GM12878 (cell line): ENCODE data around the gene CARD10. TPM values are rescaled to one million over a fixed set of nuclear protein-coding genes. Genes with fewer than 3 reads are reported as not detected.

Source experiments
- BRCA1 ChIP-seq: IDR thresholded peaks from 2 replicates; pipeline ENCODE4 v1.6.1; 2011; ENCODE audit warnings: low read depth, low read length, improper control_type of control experiment
- CBX3 ChIP-seq: fragments of 200-600 bp; sonication (generic); IDR thresholded peaks from 2 replicates; pipeline ENCODE4 v1.6.1; 2016; ENCODE audit warnings: low read depth, borderline replicate concordance
- CEBPB ChIP-seq, 2 experiments: fragments of 150-350 bp in 1 of 2; IDR thresholded peaks; 2 replicates each; pipeline ENCODE4 v1.6.1; 2012 to 2014; ENCODE audit warnings: low read depth in 2 of 2, low read length in 2 of 2, borderline replicate concordance in 1 of 2, inconsistent platforms in 1 of 2
- IKZF1 ChIP-seq: fragments of 450-650 bp; conservative IDR thresholded peaks from 2 replicates; pipeline ENCODE4 v1.6.1; 2017; ENCODE audit warnings: antibody characterized with exemption, mild to moderate bottlenecking
- JUNB ChIP-seq: IDR thresholded peaks from 2 replicates; pipeline ENCODE4 v1.6.1; 2016; ENCODE audit warnings: antibody characterized with exemption, mild to moderate bottlenecking
- KDM1A ChIP-seq: fragments of 200-600 bp; sonication (generic); IDR thresholded peaks from 2 replicates; pipeline ENCODE4 v1.6.1; 2016; ENCODE audit warnings: borderline replicate concordance
- MTA2 ChIP-seq: fragments of 450-650 bp; IDR thresholded peaks from 2 replicates; pipeline ENCODE4 v1.6.1; 2016; ENCODE audit warnings: low read depth, mild to moderate bottlenecking, moderate library complexity
- MXI1 ChIP-seq: fragments of 150-350 bp; IDR thresholded peaks from 2 replicates; pipeline ENCODE4 v1.6.1; 2011; ENCODE audit warnings: low read depth, mild to moderate bottlenecking, inconsistent platforms, low read length, improper control_type of control experiment
- MYC ChIP-seq: IDR thresholded peaks from 2 replicates; pipeline ENCODE4 v1.6.1; 2011; ENCODE audit warnings: mild to moderate bottlenecking, low read length, moderate library complexity, inconsistent platforms; ENCODE audit not compliant: insufficient read depth, insufficient replicate concordance, insufficient read length, severe bottlenecking
- NFIC ChIP-seq: IDR thresholded peaks from 2 replicates; pipeline ENCODE4 v1.6.1; 2012; ENCODE audit warnings: low read depth, mild to moderate bottlenecking, inconsistent platforms, low read length, moderate library complexity
- NFYA ChIP-seq: IDR thresholded peaks from 2 replicates; pipeline ENCODE4 v1.6.1; 2011; ENCODE audit warnings: low read depth, mild to moderate bottlenecking, low read length, improper control_type of control experiment, borderline replicate concordance
- NR2F1 ChIP-seq: fragments of 450-650 bp; conservative IDR thresholded peaks from 2 replicates; pipeline ENCODE4 v1.6.1; 2017; ENCODE audit warnings: mild to moderate bottlenecking
- SIX5 ChIP-seq: IDR thresholded peaks from 2 replicates; pipeline ENCODE4 v1.6.1; 2011; ENCODE audit warnings: mild to moderate bottlenecking, low read depth, low read length, moderate library complexity; ENCODE audit not compliant: severe bottlenecking
- SUPT20H ChIP-seq: IDR thresholded peaks from 2 replicates; pipeline ENCODE4 v1.6.1; 2011; ENCODE audit warnings: low read depth, mild to moderate bottlenecking, low read length, moderate library complexity, borderline replicate concordance; ENCODE audit not compliant: control insufficient read depth
- WRNIP1 ChIP-seq: IDR thresholded peaks from 2 replicates; pipeline ENCODE4 v1.6.1; 2011; ENCODE audit warnings: low read depth, low read length, improper control_type of control experiment, borderline replicate concordance
- YBX1 ChIP-seq: fragments of 450-650 bp; IDR thresholded peaks from 2 replicates; pipeline ENCODE4 v1.6.1; 2016; ENCODE audit warnings: antibody characterized with exemption
- ZNF384 ChIP-seq: IDR thresholded peaks from 2 replicates; pipeline ENCODE4 v1.6.1; 2012; ENCODE audit warnings: low read depth, mild to moderate bottlenecking, low read length, improper control_type of control experiment, borderline replicate concordance
- polyA plus RNA-seq, 11 experiments: library from polyadenylated mRNA; depleted of rRNA in 4 of 11; unstranded in 6 of 11; stranded (reverse) in 5 of 11; fragments of >200 nt; fragmentation: Nextera tagmentation in 4 of 11; fragmentation: Illumina TruSeq in 1 of 11; extraction: Ambion mirVana in 4 of 11; extraction: Trizol in 1 of 11; gene quantifications; 1 replicate in 1 of 11; 2 replicates in 10 of 11; pipeline versions ENCODE4 v1.2.1 to v1.2.3, GENCODE V29; 2011 to 2016; ENCODE audit warnings: inconsistent platforms in 2 of 11, missing spikeins in 2 of 11, low read depth in 1 of 11
- total RNA-seq, 4 experiments: library from RNA; depleted of rRNA in 3 of 4; stranded (reverse); fragments of >200 nt in 3 of 4; fragmentation: Illumina TruSeq in 1 of 4; extraction: Trizol in 1 of 4; gene quantifications; 2 replicates each; pipeline versions ENCODE4 v1.2.1 to v1.2.3, GENCODE V29; 2013 to 2021
- TF ChIP-seq, protein P1 (sequence below), 3 experiments: IDR thresholded peaks in 2 of 3; conservative IDR thresholded peaks in 1 of 3; 2 replicates each; pipeline ENCODE4 v1.5.1; 2011; ENCODE audit warnings: low read depth in 3 of 3, low read length in 3 of 3, mild to moderate bottlenecking in 3 of 3, control low read depth in 2 of 3, moderate library complexity in 2 of 3, inconsistent platforms in 1 of 3, mixed read lengths in 1 of 3; ENCODE audit not compliant: control insufficient read depth in 2 of 3, insufficient read depth in 1 of 3; ENCODE audit errors: extremely low read depth in 1 of 3
- TF ChIP-seq, protein P2 (sequence below): fragments of 150-350 bp; IDR thresholded peaks from 2 replicates; pipeline ENCODE4 v1.6.1; 2016; ENCODE audit warnings: low read depth, low read length
- TF ChIP-seq, protein P3 (sequence below): fragments of 450-650 bp; IDR thresholded peaks from 2 replicates; pipeline ENCODE4 v1.6.1; 2017; ENCODE audit warnings: low read depth, mild to moderate bottlenecking, moderate library complexity
- TF ChIP-seq, protein P4 (sequence below): IDR thresholded peaks from 2 replicates; pipeline ENCODE4 v1.6.1; 2012; ENCODE audit warnings: low read length, inconsistent platforms

The CARD10 gene
- total and polyA plus RNA-seq, 10 of the 15 experiments (the other 5 are each of a cell fraction or from before 2014, with no cell fraction given) = 0.08 to 0.10 (median 0.10) TPM; not detected in 7

DNA sequence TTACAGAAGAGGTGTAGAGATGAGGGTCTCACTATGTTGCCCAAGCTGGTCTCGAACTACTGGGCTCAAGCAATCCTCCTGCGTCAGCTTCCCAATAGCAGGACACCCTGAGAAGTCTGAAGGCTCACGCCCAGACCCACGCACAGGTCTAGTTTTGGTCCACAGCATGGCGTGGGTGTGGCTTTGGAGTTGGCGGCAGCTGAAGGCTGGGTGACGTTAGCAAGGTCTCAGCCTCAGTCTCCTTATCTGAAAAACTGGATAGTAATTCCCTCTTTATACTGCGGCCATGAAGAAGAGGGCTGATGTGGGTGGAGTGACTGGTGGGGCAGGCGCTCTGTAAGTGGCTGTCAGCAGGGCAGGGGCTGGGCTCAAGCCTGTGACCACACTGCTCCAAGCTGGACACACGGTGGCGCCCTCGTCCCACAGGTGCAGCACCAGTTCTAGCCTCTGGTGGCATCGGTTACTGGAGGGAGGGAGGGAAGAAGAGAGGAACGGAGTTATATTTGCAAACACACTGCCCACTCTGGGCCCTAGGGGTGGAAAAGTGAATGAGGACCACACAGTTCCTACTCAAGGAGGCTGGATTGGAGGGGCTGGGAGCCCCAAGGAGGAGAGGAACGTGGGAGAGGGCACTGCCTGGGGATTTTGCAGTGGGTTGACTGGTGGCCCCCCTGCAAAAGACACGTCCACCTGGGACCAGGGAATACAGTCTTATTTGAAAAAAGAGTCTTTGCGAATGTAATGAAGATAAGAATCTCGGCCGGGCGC lies 19.6 kb upstream of the CARD10 start (continued):
- TF ChIP-seq KDM1A (no peak), MYC (no peak), SIX5 (no peak), JUNB (no peak), NFIC (no peak), ZNF384 (no peak), CEBPB (IDR thresholded peaks at IDR 0.05; ENCODE audit: borderline replicate concordance in 1 of 2, low read depth in 2 of 2, low read length in 2 of 2) (no peak), NFYA (no peak), MXI1 (peak; percentile 45; the same call in 1 of the 2 replicates), SUPT20H (no peak), WRNIP1 (no peak), NR2F1 (0 out of 2 replicates have a peak, but pooled peaks have one; percentile 32), IKZF1 (peak; percentile 46; the same call in 1 of the 2 replicates), CBX3 (no peak), BRCA1 (no peak), MTA2 (no peak), YBX1 (no peak)
- TF ChIP-seq, protein P1, sequence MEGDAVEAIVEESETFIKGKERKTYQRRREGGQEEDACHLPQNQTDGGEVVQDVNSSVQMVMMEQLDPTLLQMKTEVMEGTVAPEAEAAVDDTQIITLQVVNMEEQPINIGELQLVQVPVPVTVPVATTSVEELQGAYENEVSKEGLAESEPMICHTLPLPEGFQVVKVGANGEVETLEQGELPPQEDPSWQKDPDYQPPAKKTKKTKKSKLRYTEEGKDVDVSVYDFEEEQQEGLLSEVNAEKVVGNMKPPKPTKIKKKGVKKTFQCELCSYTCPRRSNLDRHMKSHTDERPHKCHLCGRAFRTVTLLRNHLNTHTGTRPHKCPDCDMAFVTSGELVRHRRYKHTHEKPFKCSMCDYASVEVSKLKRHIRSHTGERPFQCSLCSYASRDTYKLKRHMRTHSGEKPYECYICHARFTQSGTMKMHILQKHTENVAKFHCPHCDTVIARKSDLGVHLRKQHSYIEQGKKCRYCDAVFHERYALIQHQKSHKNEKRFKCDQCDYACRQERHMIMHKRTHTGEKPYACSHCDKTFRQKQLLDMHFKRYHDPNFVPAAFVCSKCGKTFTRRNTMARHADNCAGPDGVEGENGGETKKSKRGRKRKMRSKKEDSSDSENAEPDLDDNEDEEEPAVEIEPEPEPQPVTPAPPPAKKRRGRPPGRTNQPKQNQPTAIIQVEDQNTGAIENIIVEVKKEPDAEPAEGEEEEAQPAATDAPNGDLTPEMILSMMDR (IDR thresholded peaks at IDR 0.05 in 2 of 3, conservative IDR thresholded peaks at IDR 0.05 in 1 of 3; ENCODE audit: control insufficient read depth in 2 of 3, extremely low read depth in 1 of 3, insufficient read depth in 1 of 3, low read depth in 3 of 3, low read length in 3 of 3) = peak; percentile 96 to 99 (median 96)
- TF ChIP-seq, protein P2, sequence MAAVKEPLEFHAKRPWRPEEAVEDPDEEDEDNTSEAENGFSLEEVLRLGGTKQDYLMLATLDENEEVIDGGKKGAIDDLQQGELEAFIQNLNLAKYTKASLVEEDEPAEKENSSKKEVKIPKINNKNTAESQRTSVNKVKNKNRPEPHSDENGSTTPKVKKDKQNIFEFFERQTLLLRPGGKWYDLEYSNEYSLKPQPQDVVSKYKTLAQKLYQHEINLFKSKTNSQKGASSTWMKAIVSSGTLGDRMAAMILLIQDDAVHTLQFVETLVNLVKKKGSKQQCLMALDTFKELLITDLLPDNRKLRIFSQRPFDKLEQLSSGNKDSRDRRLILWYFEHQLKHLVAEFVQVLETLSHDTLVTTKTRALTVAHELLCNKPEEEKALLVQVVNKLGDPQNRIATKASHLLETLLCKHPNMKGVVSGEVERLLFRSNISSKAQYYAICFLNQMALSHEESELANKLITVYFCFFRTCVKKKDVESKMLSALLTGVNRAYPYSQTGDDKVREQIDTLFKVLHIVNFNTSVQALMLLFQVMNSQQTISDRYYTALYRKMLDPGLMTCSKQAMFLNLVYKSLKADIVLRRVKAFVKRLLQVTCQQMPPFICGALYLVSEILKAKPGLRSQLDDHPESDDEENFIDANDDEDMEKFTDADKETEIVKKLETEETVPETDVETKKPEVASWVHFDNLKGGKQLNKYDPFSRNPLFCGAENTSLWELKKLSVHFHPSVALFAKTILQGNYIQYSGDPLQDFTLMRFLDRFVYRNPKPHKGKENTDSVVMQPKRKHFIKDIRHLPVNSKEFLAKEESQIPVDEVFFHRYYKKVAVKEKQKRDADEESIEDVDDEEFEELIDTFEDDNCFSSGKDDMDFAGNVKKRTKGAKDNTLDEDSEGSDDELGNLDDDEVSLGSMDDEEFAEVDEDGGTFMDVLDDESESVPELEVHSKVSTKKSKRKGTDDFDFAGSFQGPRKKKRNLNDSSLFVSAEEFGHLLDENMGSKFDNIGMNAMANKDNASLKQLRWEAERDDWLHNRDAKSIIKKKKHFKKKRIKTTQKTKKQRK = no peak
- TF ChIP-seq, protein P3, sequence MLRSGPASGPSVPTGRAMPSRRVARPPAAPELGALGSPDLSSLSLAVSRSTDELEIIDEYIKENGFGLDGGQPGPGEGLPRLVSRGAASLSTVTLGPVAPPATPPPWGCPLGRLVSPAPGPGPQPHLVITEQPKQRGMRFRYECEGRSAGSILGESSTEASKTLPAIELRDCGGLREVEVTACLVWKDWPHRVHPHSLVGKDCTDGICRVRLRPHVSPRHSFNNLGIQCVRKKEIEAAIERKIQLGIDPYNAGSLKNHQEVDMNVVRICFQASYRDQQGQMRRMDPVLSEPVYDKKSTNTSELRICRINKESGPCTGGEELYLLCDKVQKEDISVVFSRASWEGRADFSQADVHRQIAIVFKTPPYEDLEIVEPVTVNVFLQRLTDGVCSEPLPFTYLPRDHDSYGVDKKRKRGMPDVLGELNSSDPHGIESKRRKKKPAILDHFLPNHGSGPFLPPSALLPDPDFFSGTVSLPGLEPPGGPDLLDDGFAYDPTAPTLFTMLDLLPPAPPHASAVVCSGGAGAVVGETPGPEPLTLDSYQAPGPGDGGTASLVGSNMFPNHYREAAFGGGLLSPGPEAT = no peak
- TF ChIP-seq, protein P4, sequence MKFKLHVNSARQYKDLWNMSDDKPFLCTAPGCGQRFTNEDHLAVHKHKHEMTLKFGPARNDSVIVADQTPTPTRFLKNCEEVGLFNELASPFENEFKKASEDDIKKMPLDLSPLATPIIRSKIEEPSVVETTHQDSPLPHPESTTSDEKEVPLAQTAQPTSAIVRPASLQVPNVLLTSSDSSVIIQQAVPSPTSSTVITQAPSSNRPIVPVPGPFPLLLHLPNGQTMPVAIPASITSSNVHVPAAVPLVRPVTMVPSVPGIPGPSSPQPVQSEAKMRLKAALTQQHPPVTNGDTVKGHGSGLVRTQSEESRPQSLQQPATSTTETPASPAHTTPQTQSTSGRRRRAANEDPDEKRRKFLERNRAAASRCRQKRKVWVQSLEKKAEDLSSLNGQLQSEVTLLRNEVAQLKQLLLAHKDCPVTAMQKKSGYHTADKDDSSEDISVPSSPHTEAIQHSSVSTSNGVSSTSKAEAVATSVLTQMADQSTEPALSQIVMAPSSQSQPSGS = no peak
